H7 (cell line): ENCODE measurements around the gene EPHA7. TPM values are rescaled to one million over a fixed set of nuclear protein-coding genes. Genes with fewer than 3 reads are reported as not detected.

Source experiments
- DNase-seq: peaks from one replicate; pipeline ENCODE4 v3.0.0; 2012
- H3K27me3 ChIP-seq: 2 replicates; pipeline ENCODE4 v1.6.0; 2011; ENCODE audit warnings: mild to moderate bottlenecking, low read length; ENCODE audit not compliant: control insufficient read depth, insufficient read depth
- H3K36me3 ChIP-seq: replicated peaks from 2 replicates; pipeline ENCODE4 v1.5.1; 2011; ENCODE audit warnings: low read length; ENCODE audit not compliant: control insufficient read depth, insufficient read depth
- H3K4me3 ChIP-seq: 2 replicates; pipeline ENCODE4 v1.5.1; 2011; ENCODE audit warnings: low read depth, mild to moderate bottlenecking, control low read depth, low read length, moderate library complexity; ENCODE audit not compliant: insufficient read depth
- total RNA-seq: library from RNA; depleted of rRNA; stranded (reverse); fragments of >200 nt; shearing (Covaris generic); gene quantifications from 2 replicates; pipeline ENCODE4 v1.2.3, GENCODE V29; 2014

EPHA7 gene
- total RNA-seq, 1 experiment from 2014 or later: 6.6 TPM

- no peak for DNase-seq
- Histone ChIP-seq H3K27me3 (no peaks in the 10 kb centered on the region), H3K4me3 (no peak overlapping the region), H3K36me3 (no peaks in the 10 kb centered on the region)
Observed at GRCh38 chr6:93218096-93218495, 201.3 kb downstream of the EPHA7 start.

DNA sequence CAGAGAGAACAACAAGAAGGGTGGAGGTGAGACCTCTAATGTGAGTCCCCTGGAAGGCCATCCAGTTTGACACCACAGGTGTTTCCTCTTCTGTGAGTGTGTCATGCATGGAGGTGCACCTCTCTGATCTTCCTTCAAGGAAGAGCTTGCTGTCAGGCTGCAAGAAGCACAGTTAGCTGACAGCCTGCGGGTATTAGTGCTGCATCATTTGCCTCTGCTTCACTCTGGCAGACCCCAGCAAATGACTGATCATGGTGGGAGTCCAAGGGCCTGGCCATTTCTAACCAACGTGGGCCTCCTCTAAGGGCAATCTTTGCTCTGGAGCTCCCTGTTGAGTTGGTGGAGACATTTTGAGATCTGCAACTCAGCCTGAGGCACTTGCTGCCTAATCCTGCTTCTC is 206.3 kb downstream of the EPHA7 start:
- Histone ChIP-seq H3K36me3 (no peaks in the 10 kb centered on the region), H3K27me3 (no peaks in the 10 kb centered on the region), H3K4me3 (no peak overlapping the region)
- no peak for DNase-seq

DNA sequence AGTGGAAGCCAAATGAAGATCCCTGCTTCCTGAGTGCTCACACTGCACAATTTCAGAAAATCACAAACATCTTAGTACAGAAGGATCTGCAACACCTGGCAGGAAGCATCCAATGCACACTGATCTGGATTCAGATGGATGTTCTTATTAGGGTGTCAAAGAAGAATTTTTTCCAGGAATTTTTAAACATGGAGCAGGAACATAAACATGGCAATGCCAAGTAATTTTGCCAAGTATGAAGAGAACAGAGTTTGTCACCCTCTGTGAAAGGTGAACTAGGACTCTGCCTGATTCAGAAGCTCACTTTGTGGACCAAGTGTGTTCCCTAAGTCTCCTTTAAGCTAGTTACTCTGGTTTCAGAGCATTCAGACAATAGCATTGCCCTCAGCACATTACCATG is 208.5 kb downstream of the EPHA7 start:
- DNase-seq: no peak
- Histone ChIP-seq H3K4me3 (no peak overlapping the region), H3K27me3 (no peaks in the 10 kb centered on the region), H3K36me3 (no peaks in the 10 kb centered on the region)

GRCh38 chr6:93209358-93209757 is 210.0 kb downstream of the EPHA7 start:
- Histone ChIP-seq H3K4me3 (no peak overlapping the region), H3K36me3 (no peaks in the 10 kb centered on the region), H3K27me3 (no peaks in the 10 kb centered on the region)
- DNase-seq: no peak

DNA sequence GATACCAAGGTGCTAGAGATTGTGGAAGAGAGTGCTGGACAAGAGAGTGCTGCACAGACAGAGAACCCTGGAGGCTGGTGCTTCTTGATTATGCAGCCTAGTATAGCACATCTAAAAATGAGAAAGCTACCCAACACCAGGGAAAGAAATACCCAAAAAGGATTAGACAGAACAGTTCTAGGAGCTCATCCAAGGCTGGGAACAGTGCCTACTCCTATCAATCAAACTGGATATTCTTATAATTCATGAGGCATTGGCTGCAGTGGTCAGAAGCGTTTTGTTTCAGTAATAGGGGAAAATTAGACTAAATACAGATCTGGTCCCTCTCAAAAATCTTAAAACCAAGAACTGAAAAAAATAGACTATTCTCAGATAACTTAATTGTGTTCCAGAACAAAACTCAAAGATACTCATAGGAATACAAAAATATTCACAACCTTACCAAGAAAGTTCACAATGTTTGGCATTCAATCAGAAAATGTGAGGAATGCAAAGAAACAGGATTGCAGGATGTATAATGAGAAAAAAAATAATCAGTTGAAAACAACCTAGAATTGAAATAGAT is 222.9 kb downstream of the EPHA7 start:
- Histone ChIP-seq H3K27me3 (no peaks in the 10 kb centered on the region), H3K36me3 (no peaks in the 10 kb centered on the region), H3K4me3 (no peak overlapping the region)
- DNase-seq: no peak

DNA sequence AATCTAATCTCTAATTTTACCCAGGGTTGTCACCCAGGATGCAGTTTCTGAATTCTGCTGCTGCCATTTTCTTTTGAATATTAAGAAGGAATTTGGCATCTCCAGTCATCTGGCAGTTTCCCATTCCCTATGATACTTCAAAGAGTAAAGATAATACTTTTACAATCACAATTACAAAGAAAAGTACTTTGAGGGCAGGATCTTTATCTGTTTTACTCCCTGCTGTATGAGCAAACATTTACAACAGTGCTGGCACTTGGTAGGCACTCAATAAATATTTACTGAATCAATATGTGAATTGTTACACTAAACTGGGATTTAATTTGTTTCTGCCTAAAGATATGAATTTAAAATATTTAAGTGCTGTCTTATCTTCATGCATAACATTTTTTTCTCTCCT is 224.9 kb downstream of the EPHA7 start:
- no peak for DNase-seq
- Histone ChIP-seq H3K36me3 (no peaks in the 10 kb centered on the region), H3K27me3 (no peaks in the 10 kb centered on the region), H3K4me3 (no peak overlapping the region)

DNA sequence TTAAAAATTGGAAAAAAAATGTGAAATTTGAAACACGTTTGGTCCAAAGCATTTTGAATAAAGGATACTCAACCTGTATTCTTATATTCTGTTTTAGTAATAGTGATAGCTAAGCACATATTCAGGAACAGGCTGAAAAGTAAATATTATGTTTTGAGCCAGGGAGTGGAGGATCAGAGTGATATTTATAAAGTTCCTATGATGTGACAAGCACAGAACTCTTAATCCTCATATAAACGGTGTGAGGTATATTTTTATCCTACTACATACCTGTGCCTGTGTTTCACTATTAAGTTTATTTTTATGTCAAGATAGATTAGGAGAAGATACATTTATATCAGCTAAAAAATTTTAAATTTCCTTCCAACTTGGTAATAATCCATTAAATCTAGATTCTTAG is 225.5 kb downstream of the EPHA7 start:
- H3K27me3 ChIP-seq: no peaks in the 10 kb centered on the region
- DNase-seq: no peak
- H3K4me3 ChIP-seq: no peak overlapping the region
- no peaks in the 10 kb centered on the region for H3K36me3 ChIP-seq
